ENCODE results near the gene RAPSN.

The RAPSN gene

GRCh38 chr11:47431356-47432083, 17.4 kb downstream of the RAPSN start:
- FAIRE-seq, result no peak

GRCh38 chr11:47430524-47430923, 18.4 kb downstream of the RAPSN start:
- no peak for FAIRE-seq

GRCh38 chr11:47426062-47426956, 22.6 kb downstream of the RAPSN start, which contains the start of gene PSMC3:
TSS of gene PSMC3 (minus strand) at chr11:47426439. CDS start at chr11:47426279, 160 bp downstream.
- FAIRE-seq, result peak; percentile 81

GRCh38 chr11:47425611-47426010, 23.3 kb downstream of the RAPSN start:
- no peak for FAIRE-seq

- no peak for FAIRE-seq
Observed at GRCh38 chr11:47418454-47419259, 30.3 kb downstream of the RAPSN start.

GRCh38 chr11:47417712-47418111, 31.2 kb downstream of the RAPSN start:
- FAIRE-seq, result no peak

GRCh38 chr11:47415949-47416472, 32.9 kb downstream of the RAPSN start:
- no peak for FAIRE-seq

GRCh38 chr11:47415091-47415854, 33.7 kb downstream of the RAPSN start:
- FAIRE-seq, result no peak

GRCh38 chr11:47414685-47415070, 34.3 kb downstream of the RAPSN start:
- FAIRE-seq, result no peak

- no peak for FAIRE-seq
Observed at GRCh38 chr11:47413908-47414684, 34.8 kb downstream of the RAPSN start.

- FAIRE-seq, result no peak
Observed at GRCh38 chr11:47413351-47413750, 35.6 kb downstream of the RAPSN start.

GRCh38 chr11:47411884-47412746, 36.8 kb downstream of the RAPSN start:
- FAIRE-seq, result no peak

- no peak for FAIRE-seq
Observed at GRCh38 chr11:47410370-47411264, 38.3 kb downstream of the RAPSN start.

GRCh38 chr11:47409440-47410369, 39.2 kb downstream of the RAPSN start:
- no peak for FAIRE-seq

GRCh38 chr11:47408598-47409439, 40.1 kb downstream of the RAPSN start:
- FAIRE-seq, result no peak

GRCh38 chr11:47407746-47408590, 41.0 kb downstream of the RAPSN start, which contains the start of gene SLC39A13:
TSS of gene SLC39A13 (plus strand) at chr11:47408590. CDS start at chr11:47410095, 1,505 bp downstream.
- no peak for FAIRE-seq

Measured in islet of Langerhans (tissue), 1 donor.